Liver (tissue), 9 donors: ENCODE results near the gene FTO. TPM values are rescaled to one million over a fixed set of nuclear protein-coding genes. Genes with fewer than 3 reads are reported as not detected.

ENCODE experiments used
- DNase-seq: peaks from one replicate; pipeline ENCODE4 v3.0.0-alpha.2; 2017; ENCODE audit warnings: low spot score
- H3K27ac ChIP-seq, 2 donors: one replicate each; pipeline ENCODE4 v1.7.0; 2013; ENCODE audit warnings: inconsistent platforms in 2 of 2, low read length in 2 of 2, control low read depth in 1 of 2, low read depth in 1 of 2, mild to moderate bottlenecking in 1 of 2
- H3K27me3 ChIP-seq, 4 donors: one replicate each; pipeline versions ENCODE4 v1.6.1 to v1.7.0; 2013; ENCODE audit warnings: low read length in 3 of 4, inconsistent platforms in 1 of 4, mild to moderate bottlenecking in 1 of 4, moderate library complexity in 1 of 4; ENCODE audit not compliant: control insufficient read depth in 4 of 4, insufficient read depth in 4 of 4
- H3K36me3 ChIP-seq, 4 donors: one replicate each; pipeline versions ENCODE4 v1.6.1 to v1.7.0; 2013; ENCODE audit warnings: low read length in 3 of 4, mild to moderate bottlenecking in 3 of 4, low read depth in 1 of 4, moderate library complexity in 1 of 4; ENCODE audit not compliant: control insufficient read depth in 4 of 4, insufficient read depth in 3 of 4
- H3K4me1 ChIP-seq, 4 donors: one replicate each; pipeline versions ENCODE4 v1.6.1 to v1.7.0; 2013; ENCODE audit warnings: low read length in 3 of 4, mild to moderate bottlenecking in 3 of 4, moderate library complexity in 1 of 4; ENCODE audit not compliant: control insufficient read depth in 4 of 4, insufficient read depth in 4 of 4
- H3K4me3 ChIP-seq, 3 donors: one replicate each; pipeline versions ENCODE4 v1.6.1 to v1.7.0; 2013; ENCODE audit warnings: low read length in 3 of 3, control low read depth in 1 of 3, low read depth in 1 of 3, mild to moderate bottlenecking in 1 of 3
- H3K9ac ChIP-seq, 2 donors: one replicate each; pipeline ENCODE4 v1.7.0; 2013; ENCODE audit warnings: low read length in 2 of 2, mild to moderate bottlenecking in 2 of 2, moderate library complexity in 2 of 2, control low read depth in 1 of 2, low read depth in 1 of 2
- H3K9me3 ChIP-seq, 4 donors: one replicate each; pipeline versions ENCODE4 v1.6.1 to v1.7.0; 2013; ENCODE audit warnings: low read length in 3 of 4; ENCODE audit not compliant: control insufficient read depth in 4 of 4
- EGR1 ChIP-seq, 2 donors: IDR thresholded peaks; 2 replicates each; pipeline ENCODE4 v1.6.1; 2016 to 2018; ENCODE audit warnings: antibody characterized with exemption in 2 of 2, low read depth in 2 of 2
- FOXA1 ChIP-seq: IDR thresholded peaks from 2 replicates; pipeline ENCODE4 v1.6.1; 2016; ENCODE audit warnings: antibody characterized with exemption
- FOXA2 ChIP-seq: IDR thresholded peaks from 2 replicates; pipeline ENCODE4 v1.6.1; 2016; ENCODE audit warnings: antibody characterized with exemption
- GABPA ChIP-seq, 2 donors: IDR thresholded peaks in 1 of 2; conservative IDR thresholded peaks in 1 of 2; 2 replicates each; pipeline ENCODE4 v1.6.1; 2016; ENCODE audit warnings: antibody characterized with exemption in 2 of 2, mild to moderate bottlenecking in 1 of 2, moderate library complexity in 1 of 2
- HNF4A ChIP-seq, 2 donors: conservative IDR thresholded peaks; 2 replicates each; pipeline ENCODE4 v1.6.1; 2016; ENCODE audit warnings: antibody characterized with exemption in 2 of 2, mild to moderate bottlenecking in 2 of 2
- HNF4G ChIP-seq: IDR thresholded peaks from 2 replicates; pipeline ENCODE4 v1.6.1; 2016; ENCODE audit warnings: antibody characterized with exemption
- JUND ChIP-seq, 2 donors: IDR thresholded peaks; 2 replicates each; pipeline ENCODE4 v1.6.1; 2016; ENCODE audit warnings: antibody characterized with exemption in 2 of 2
- NR2F2 ChIP-seq: IDR thresholded peaks from 2 replicates; pipeline ENCODE4 v1.6.1; 2016; ENCODE audit warnings: antibody characterized with exemption
- RXRA ChIP-seq, 2 donors: IDR thresholded peaks; 2 replicates each; pipeline ENCODE4 v1.6.1; 2017 to 2018; ENCODE audit warnings: antibody characterized with exemption in 2 of 2, mild to moderate bottlenecking in 1 of 2
- SP1 ChIP-seq: IDR thresholded peaks from 2 replicates; pipeline ENCODE4 v1.6.1; 2018; ENCODE audit warnings: antibody characterized with exemption, mild to moderate bottlenecking
- TAF1 ChIP-seq: conservative IDR thresholded peaks from 2 replicates; pipeline ENCODE4 v1.6.1; 2016; ENCODE audit warnings: antibody characterized with exemption, mild to moderate bottlenecking
- WGBS: extraction: QIAGEN DNeasy Blood & Tissue Kit; methylation state at CpG from one replicate; pipeline ENCODE4 v1.1.7; 2013; 5-methylcytosine and 5-hydroxymethylcytosine counted together
- polyA plus RNA-seq, 2 donors: library from polyadenylated mRNA; stranded (reverse) in 1 of 2; unstranded in 1 of 2; fragments of 200-250 nt in 1 of 2; fragments of >200 nt in 1 of 2; fragmentation: Nextera tagmentation in 1 of 2; extraction: Ambion mirVana in 1 of 2; gene quantifications; one replicate each; pipeline versions ENCODE4 v1.2.1 to v1.2.3, GENCODE V29; 2013 to 2015
- total RNA-seq, 2 donors: library from RNA; depleted of rRNA; stranded (reverse); fragments of >200 nt; gene quantifications; one replicate each; pipeline ENCODE4 v1.2.3, GENCODE V29; 2014
- TF ChIP-seq, protein P1 (sequence below): IDR thresholded peaks from 2 replicates; pipeline ENCODE4 v1.6.1; 2016; ENCODE audit warnings: antibody characterized with exemption
- TF ChIP-seq, protein P2 (sequence below): IDR thresholded peaks from 2 replicates; pipeline ENCODE4 v1.6.1; 2016; ENCODE audit warnings: antibody characterized with exemption
- TF ChIP-seq, protein P3 (sequence below): IDR thresholded peaks from 2 replicates; pipeline ENCODE4 v1.6.1; 2016; ENCODE audit warnings: antibody characterized with exemption
- TF ChIP-seq, protein P4 (sequence below): fragments of 150-350 bp; IDR thresholded peaks from 2 replicates; pipeline ENCODE4 v1.5.1; 2017; ENCODE audit warnings: improper control_type of control experiment, low read depth, low read length; ENCODE audit not compliant: missing input control
- TF ChIP-seq, protein P5 (sequence below): IDR thresholded peaks from 2 replicates; pipeline ENCODE4 v1.6.1; 2016; ENCODE audit warnings: antibody characterized with exemption, mild to moderate bottlenecking
- donor health status: healthy.
- donor health status: healthy.
- donor health status: healthy.
- donor health status: healthy.
- donor health status: healthy.

The FTO gene
- total and polyA plus RNA-seq, 4 donors = 12.0 to 54.2 (median 24.6) TPM

DNA sequence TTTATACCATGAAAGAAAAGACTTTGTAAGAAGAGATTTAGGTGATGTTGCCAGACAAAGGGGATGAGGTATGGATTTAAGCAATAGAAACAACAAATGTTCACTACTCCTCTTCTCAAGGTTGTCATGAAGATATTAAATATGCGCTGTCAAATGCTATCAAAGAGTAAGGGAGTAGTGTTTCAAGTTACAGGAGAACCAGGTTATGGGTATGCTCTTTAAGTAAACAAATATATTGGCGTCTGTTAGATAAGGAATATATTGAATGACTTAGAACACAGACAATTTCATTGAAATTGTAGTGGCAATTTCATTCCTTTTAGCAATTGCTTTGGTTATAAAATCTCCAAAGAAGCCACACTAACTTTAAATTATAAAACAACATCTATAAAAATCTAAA lies 229.0 kb downstream of the FTO start:
- H3K36me3 ChIP-seq = peaks cover 0 to 5% (median 1%) of the 10 kb centered on the region in 4 donors
- H3K9me3 ChIP-seq = no peaks in the 10 kb centered on the region
- no peak overlapping the region for H3K4me3 ChIP-seq
- TF ChIP-seq, protein P1, sequence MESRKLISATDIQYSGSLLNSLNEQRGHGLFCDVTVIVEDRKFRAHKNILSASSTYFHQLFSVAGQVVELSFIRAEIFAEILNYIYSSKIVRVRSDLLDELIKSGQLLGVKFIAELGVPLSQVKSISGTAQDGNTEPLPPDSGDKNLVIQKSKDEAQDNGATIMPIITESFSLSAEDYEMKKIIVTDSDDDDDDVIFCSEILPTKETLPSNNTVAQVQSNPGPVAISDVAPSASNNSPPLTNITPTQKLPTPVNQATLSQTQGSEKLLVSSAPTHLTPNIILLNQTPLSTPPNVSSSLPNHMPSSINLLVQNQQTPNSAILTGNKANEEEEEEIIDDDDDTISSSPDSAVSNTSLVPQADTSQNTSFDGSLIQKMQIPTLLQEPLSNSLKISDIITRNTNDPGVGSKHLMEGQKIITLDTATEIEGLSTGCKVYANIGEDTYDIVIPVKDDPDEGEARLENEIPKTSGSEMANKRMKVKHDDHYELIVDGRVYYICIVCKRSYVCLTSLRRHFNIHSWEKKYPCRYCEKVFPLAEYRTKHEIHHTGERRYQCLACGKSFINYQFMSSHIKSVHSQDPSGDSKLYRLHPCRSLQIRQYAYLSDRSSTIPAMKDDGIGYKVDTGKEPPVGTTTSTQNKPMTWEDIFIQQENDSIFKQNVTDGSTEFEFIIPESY = no peak
- TF ChIP-seq HNF4A (conservative IDR thresholded peaks at IDR 0.05) = no peak
- no peak for TF ChIP-seq TAF1
- TF ChIP-seq, protein P2, sequence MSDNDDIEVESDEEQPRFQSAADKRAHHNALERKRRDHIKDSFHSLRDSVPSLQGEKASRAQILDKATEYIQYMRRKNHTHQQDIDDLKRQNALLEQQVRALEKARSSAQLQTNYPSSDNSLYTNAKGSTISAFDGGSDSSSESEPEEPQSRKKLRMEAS = no peak
- TF ChIP-seq SP1 = no peak
- no peak for TF ChIP-seq HNF4G
- TF ChIP-seq GABPA (IDR thresholded peaks at IDR 0.05 in 1 of 2, conservative IDR thresholded peaks at IDR 0.05 in 1 of 2) = no peak
- no peak for TF ChIP-seq EGR1 (IDR thresholded peaks at IDR 0.05; ENCODE audit: low read depth in 2 of 2)
- TF ChIP-seq, protein P3, sequence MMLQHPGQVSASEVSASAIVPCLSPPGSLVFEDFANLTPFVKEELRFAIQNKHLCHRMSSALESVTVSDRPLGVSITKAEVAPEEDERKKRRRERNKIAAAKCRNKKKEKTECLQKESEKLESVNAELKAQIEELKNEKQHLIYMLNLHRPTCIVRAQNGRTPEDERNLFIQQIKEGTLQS = no peak
- no peak for TF ChIP-seq RXRA (IDR thresholded peaks at IDR 0.05)
- no peak for TF ChIP-seq FOXA2
- TF ChIP-seq, protein P4, sequence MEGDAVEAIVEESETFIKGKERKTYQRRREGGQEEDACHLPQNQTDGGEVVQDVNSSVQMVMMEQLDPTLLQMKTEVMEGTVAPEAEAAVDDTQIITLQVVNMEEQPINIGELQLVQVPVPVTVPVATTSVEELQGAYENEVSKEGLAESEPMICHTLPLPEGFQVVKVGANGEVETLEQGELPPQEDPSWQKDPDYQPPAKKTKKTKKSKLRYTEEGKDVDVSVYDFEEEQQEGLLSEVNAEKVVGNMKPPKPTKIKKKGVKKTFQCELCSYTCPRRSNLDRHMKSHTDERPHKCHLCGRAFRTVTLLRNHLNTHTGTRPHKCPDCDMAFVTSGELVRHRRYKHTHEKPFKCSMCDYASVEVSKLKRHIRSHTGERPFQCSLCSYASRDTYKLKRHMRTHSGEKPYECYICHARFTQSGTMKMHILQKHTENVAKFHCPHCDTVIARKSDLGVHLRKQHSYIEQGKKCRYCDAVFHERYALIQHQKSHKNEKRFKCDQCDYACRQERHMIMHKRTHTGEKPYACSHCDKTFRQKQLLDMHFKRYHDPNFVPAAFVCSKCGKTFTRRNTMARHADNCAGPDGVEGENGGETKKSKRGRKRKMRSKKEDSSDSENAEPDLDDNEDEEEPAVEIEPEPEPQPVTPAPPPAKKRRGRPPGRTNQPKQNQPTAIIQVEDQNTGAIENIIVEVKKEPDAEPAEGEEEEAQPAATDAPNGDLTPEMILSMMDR = no peak
- TF ChIP-seq NR2F2 = no peak
- TF ChIP-seq, protein P5, sequence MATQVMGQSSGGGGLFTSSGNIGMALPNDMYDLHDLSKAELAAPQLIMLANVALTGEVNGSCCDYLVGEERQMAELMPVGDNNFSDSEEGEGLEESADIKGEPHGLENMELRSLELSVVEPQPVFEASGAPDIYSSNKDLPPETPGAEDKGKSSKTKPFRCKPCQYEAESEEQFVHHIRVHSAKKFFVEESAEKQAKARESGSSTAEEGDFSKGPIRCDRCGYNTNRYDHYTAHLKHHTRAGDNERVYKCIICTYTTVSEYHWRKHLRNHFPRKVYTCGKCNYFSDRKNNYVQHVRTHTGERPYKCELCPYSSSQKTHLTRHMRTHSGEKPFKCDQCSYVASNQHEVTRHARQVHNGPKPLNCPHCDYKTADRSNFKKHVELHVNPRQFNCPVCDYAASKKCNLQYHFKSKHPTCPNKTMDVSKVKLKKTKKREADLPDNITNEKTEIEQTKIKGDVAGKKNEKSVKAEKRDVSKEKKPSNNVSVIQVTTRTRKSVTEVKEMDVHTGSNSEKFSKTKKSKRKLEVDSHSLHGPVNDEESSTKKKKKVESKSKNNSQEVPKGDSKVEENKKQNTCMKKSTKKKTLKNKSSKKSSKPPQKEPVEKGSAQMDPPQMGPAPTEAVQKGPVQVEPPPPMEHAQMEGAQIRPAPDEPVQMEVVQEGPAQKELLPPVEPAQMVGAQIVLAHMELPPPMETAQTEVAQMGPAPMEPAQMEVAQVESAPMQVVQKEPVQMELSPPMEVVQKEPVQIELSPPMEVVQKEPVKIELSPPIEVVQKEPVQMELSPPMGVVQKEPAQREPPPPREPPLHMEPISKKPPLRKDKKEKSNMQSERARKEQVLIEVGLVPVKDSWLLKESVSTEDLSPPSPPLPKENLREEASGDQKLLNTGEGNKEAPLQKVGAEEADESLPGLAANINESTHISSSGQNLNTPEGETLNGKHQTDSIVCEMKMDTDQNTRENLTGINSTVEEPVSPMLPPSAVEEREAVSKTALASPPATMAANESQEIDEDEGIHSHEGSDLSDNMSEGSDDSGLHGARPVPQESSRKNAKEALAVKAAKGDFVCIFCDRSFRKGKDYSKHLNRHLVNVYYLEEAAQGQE = no peak
- TF ChIP-seq JUND (IDR thresholded peaks at IDR 0.05) = no peak
- DNase-seq = no peak
- no peaks in the 10 kb centered on the region for H3K4me1 ChIP-seq
- no peak overlapping the region for H3K27ac ChIP-seq
- no peaks in the 10 kb centered on the region for H3K27me3 ChIP-seq
- WGBS = 94% methylated on average over 2 of the region's 2 CpGs
- H3K9ac ChIP-seq = no peak overlapping the region

DNA sequence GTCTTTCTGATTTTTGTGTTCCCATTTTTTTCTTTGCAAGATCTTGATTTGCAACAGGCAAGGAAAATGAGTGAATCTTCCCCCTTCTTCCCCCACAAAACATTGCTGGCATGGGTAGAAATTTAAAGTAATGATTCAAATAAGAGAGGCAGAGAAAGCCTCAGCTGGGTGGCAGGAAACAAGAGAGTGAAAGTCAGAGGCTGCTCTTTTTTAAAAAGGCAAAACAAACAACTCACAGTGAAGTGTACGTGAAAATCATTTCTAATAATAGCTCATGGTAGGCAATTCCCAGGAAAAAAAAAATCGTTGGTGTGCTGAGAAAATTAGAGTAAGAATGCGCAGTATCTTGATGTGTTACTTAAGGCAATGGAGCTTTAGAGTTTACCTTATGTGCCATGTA lies 229.5 kb downstream of the FTO start:
- H3K36me3 ChIP-seq = peaks cover 0 to 7% (median 1%) of the 10 kb centered on the region in 4 donors
- 75% methylated on average over 3 of the region's 3 CpGs for WGBS
- H3K27ac ChIP-seq = no peak overlapping the region
- H3K9me3 ChIP-seq = no peaks in the 10 kb centered on the region
- H3K27me3 ChIP-seq = no peaks in the 10 kb centered on the region
- no peak overlapping the region for H3K9ac ChIP-seq
- H3K4me3 ChIP-seq = no peak overlapping the region
- H3K4me1 ChIP-seq = no peaks in the 10 kb centered on the region
- DNase-seq = no peak
- TF ChIP-seq HNF4G = no peak
- TF ChIP-seq, protein P3 = no peak
- TF ChIP-seq FOXA1 = no peak
- no peak for TF ChIP-seq TAF1
- no peak for TF ChIP-seq RXRA (IDR thresholded peaks at IDR 0.05)
